A549 (cell line): ENCODE data around the gene MOCS1.

ENCODE experiments used
- BHLHE40 ChIP-seq: IDR thresholded peaks from 2 replicates; pipeline ENCODE4 v1.6.1; 2012; ENCODE audit warnings: low read depth, low read length, inconsistent platforms
- EP300 ChIP-seq, 2 experiments: fragments of >200 bp; sonication (Bioruptor Twin); formaldehyde crosslinking; IDR thresholded peaks; 2 replicates in 1 of 2; 3 replicates in 1 of 2; pipeline ENCODE4 v1.6.1; 2016 to 2017
- ESRRA ChIP-seq: fragments of 150-350 bp; IDR thresholded peaks from 2 replicates; pipeline ENCODE4 v1.6.1; 2014; ENCODE audit warnings: mild to moderate bottlenecking, low read length, borderline replicate concordance
- FOSB ChIP-seq: fragments of 250-450 bp; sonication (Bioruptor Pico); IDR thresholded peaks from 2 replicates; pipeline ENCODE4 v1.5.0; 2020; ENCODE audit warnings: mild to moderate bottlenecking, moderate library complexity
- HOXA7 ChIP-seq: fragments of 250-450 bp; sonication (Bioruptor Pico); IDR thresholded peaks from 2 replicates; pipeline ENCODE4 v1.5.0; 2020; ENCODE audit warnings: mild to moderate bottlenecking, moderate library complexity
- MAZ ChIP-seq: fragments of 150-350 bp; IDR thresholded peaks from 2 replicates; pipeline ENCODE4 v1.6.1; 2014; ENCODE audit warnings: antibody characterized with exemption, low read depth, low read length, borderline replicate concordance
- POLR2A ChIP-seq: IDR thresholded peaks from 2 replicates; pipeline ENCODE4 v1.6.1; 2012; ENCODE audit warnings: mild to moderate bottlenecking, low read length
- TP53 ChIP-seq: fragments of 250-450 bp; sonication (Bioruptor Pico); IDR thresholded peaks from 2 replicates; pipeline ENCODE4 v1.5.0; 2021; ENCODE audit warnings: mild to moderate bottlenecking, moderate library complexity
- TF ChIP-seq, protein P1 (sequence below): fragments of >200 bp; sonication (Bioruptor Twin); formaldehyde crosslinking; IDR thresholded peaks from 3 replicates; pipeline ENCODE4 v1.5.1; 2016
- TF ChIP-seq, protein P2 (sequence below): fragments of 200-600 bp; sonication (generic); IDR thresholded peaks from 2 replicates; pipeline ENCODE4 v1.6.1; 2016; ENCODE audit warnings: antibody characterized with exemption, mild to moderate bottlenecking, moderate library complexity

DNA sequence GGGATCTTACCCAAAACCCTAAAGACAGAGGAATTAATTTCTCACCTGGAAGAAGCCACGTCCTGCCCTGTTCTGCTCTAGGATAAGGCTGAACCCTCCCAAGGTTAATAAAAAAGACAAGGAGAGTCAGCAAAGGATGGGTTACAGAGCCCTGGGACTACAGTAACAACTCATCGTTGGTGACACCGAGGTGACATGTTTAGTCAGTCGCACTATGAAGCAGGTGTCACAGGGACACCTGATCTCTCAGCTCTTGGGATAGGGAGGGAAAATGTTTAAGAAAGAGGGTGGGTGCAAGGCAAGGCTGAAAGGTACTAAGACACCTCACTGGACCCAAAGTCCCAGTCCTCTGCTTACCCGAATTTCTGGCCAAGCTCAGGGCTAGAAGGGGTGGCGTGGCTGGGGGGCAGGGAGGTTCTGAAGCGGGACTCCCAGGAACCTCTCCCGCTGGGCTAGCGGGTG is 562 bp downstream of the MOCS1 start:
- TF ChIP-seq POLR2A (no peak), BHLHE40 (no peak), MAZ (no peak), TP53 (CRISPR knock-in tag) (no peak), ESRRA (no peak), HOXA7 (no peak), FOSB (CRISPR knock-in tag) (no peak), EP300 (IDR thresholded peaks at IDR 0.05) (no peak)
- TF ChIP-seq, protein P1, sequence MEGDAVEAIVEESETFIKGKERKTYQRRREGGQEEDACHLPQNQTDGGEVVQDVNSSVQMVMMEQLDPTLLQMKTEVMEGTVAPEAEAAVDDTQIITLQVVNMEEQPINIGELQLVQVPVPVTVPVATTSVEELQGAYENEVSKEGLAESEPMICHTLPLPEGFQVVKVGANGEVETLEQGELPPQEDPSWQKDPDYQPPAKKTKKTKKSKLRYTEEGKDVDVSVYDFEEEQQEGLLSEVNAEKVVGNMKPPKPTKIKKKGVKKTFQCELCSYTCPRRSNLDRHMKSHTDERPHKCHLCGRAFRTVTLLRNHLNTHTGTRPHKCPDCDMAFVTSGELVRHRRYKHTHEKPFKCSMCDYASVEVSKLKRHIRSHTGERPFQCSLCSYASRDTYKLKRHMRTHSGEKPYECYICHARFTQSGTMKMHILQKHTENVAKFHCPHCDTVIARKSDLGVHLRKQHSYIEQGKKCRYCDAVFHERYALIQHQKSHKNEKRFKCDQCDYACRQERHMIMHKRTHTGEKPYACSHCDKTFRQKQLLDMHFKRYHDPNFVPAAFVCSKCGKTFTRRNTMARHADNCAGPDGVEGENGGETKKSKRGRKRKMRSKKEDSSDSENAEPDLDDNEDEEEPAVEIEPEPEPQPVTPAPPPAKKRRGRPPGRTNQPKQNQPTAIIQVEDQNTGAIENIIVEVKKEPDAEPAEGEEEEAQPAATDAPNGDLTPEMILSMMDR = no peak
- TF ChIP-seq, protein P2, sequence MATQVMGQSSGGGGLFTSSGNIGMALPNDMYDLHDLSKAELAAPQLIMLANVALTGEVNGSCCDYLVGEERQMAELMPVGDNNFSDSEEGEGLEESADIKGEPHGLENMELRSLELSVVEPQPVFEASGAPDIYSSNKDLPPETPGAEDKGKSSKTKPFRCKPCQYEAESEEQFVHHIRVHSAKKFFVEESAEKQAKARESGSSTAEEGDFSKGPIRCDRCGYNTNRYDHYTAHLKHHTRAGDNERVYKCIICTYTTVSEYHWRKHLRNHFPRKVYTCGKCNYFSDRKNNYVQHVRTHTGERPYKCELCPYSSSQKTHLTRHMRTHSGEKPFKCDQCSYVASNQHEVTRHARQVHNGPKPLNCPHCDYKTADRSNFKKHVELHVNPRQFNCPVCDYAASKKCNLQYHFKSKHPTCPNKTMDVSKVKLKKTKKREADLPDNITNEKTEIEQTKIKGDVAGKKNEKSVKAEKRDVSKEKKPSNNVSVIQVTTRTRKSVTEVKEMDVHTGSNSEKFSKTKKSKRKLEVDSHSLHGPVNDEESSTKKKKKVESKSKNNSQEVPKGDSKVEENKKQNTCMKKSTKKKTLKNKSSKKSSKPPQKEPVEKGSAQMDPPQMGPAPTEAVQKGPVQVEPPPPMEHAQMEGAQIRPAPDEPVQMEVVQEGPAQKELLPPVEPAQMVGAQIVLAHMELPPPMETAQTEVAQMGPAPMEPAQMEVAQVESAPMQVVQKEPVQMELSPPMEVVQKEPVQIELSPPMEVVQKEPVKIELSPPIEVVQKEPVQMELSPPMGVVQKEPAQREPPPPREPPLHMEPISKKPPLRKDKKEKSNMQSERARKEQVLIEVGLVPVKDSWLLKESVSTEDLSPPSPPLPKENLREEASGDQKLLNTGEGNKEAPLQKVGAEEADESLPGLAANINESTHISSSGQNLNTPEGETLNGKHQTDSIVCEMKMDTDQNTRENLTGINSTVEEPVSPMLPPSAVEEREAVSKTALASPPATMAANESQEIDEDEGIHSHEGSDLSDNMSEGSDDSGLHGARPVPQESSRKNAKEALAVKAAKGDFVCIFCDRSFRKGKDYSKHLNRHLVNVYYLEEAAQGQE = no peak
